ENCODE data around the gene ZRANB1.

GRCh38 chr10:125009661-125010161 lies 67.8 kb downstream of the ZRANB1 start:
- TF ChIP-seq POLR2A (IDR thresholded peaks at IDR 0.05; ENCODE audit: low read depth, low read length) (no peak), POLR2AphosphoS5 (IDR thresholded peaks at IDR 0.05; ENCODE audit: low read depth, low read length) (no peak), SPI1 (IDR thresholded peaks at IDR 0.05; ENCODE audit: low read depth, low read length) (no peak), TAF1 (IDR thresholded peaks at IDR 0.05; ENCODE audit: low read depth, low read length) (no peak)
